ENCODE measurements around the gene PLD1. TPM values are rescaled to one million over a fixed set of nuclear protein-coding genes. Genes with fewer than 3 reads are reported as not detected.

Gene PLD1
- total and polyA plus RNA-seq, 2 of the 8 experiments (the other 6 are each of a cell fraction or from before 2014, with no cell fraction given): 1.2 to 2.6 TPM

- Histone ChIP-seq H3K23me2 (ENCODE audit: low read depth, low read length) (no peaks in the 10 kb centered on the region), H2BK5ac (ENCODE audit: low read depth, low read length) (no peak overlapping the region), H4K20me1 (replicated peaks in 1 of 2; ENCODE audit: control insufficient read depth in 1 of 2, insufficient read depth in 2 of 2, low read length in 2 of 2) (no peaks in the 10 kb centered on the region), H3K9ac (replicated peaks in 1 of 4; ENCODE audit: extremely low read depth in 1 of 4, low read depth in 3 of 4, low read length in 3 of 4) (no peak overlapping the region), H3K4me1 (replicated peaks in 1 of 4; ENCODE audit: control insufficient read depth in 3 of 4, insufficient read depth in 4 of 4, low read length in 3 of 4) (peaks cover 2 to 8% (median 4%) of the 10 kb centered on the region in 4 experiments; a peak in 4 of 7 replicates), H3K14ac (ENCODE audit: insufficient read length) (no peak overlapping the region), H2AFZ (ENCODE audit: low read length) (no peak overlapping the region), H3K9me3 (ENCODE audit: insufficient read depth in 2 of 2, low read depth in 1 of 2, low read length in 1 of 2) (no peaks in the 10 kb centered on the region), H3K4ac (replicated peaks; ENCODE audit: insufficient read length, low read depth, low read length) (no peak overlapping the region), H3K18ac (ENCODE audit: extremely low read depth, low read length) (no peak overlapping the region), H3K36me3 (ENCODE audit: control insufficient read depth in 2 of 4, insufficient read depth in 4 of 4, low read length in 3 of 4) (no peaks in the 10 kb centered on the region), H4K91ac (replicated peaks; ENCODE audit: insufficient read length, low read length) (no peak overlapping the region), H3K27me3 (replicated peaks in 1 of 4; ENCODE audit: control insufficient read depth in 3 of 4, extremely low read depth in 1 of 4, insufficient read depth in 3 of 4, low read length in 3 of 4) (no peaks in the 10 kb centered on the region), H4K5ac (ENCODE audit: insufficient read length, low read depth, low read length) (no peak overlapping the region), H2BK15ac (ENCODE audit: low read length) (no peak overlapping the region), H3K23ac (ENCODE audit: insufficient read length) (no peak overlapping the region), H3K79me1 (ENCODE audit: low read depth, low read length) (no peaks in the 10 kb centered on the region), H3K56ac (replicated peaks; ENCODE audit: insufficient read length, low read depth, low read length) (no peak overlapping the region), H3K4me3 (ENCODE audit: extremely low read depth in 1 of 4, insufficient read depth in 2 of 4, low read depth in 3 of 4, low read length in 4 of 4) (no peak overlapping the region), H2BK20ac (ENCODE audit: low read length) (no peak overlapping the region), H2BK120ac (replicated peaks; ENCODE audit: low read depth, low read length) (no peak overlapping the region), H3K79me2 (ENCODE audit: control insufficient read depth in 1 of 2, insufficient read depth in 2 of 2, low read length in 2 of 2) (no peaks in the 10 kb centered on the region), H3K27ac (ENCODE audit: low read depth, low read length) (no peak overlapping the region), H4K8ac (ENCODE audit: extremely low read depth, insufficient read depth, low read length) (no peak overlapping the region), H2AK5ac (ENCODE audit: low read depth, low read length) (no peak overlapping the region), H3K4me2 (ENCODE audit: insufficient read depth in 1 of 2, low read depth in 2 of 2, low read length in 2 of 2) (no peak overlapping the region), H2BK12ac (ENCODE audit: low read depth, low read length) (no peak overlapping the region)
- POLR2A ChIA-PET (ENCODE audit: partially characterized antibody): no interaction called here
- CTCF ChIA-PET (ENCODE audit: partially characterized antibody): no interaction called here
- DNase-seq (ENCODE audit: low read depth in 1 of 2, low spot score in 2 of 2) (no peak), FAIRE-seq (no peak)
- 65% methylated on average over 3 of the region's 3 CpGs; no CpG with 5 or more reads in 1 of the 2 experiments for WGBS, 2 experiments (ENCODE audit: extremely low coverage in 1 of 2, insufficient coverage in 1 of 2, insufficient read length in 1 of 2, insufficient replicate concordance in 2 of 2, low coverage in 1 of 2, low lambda C conversion rate in 2 of 2, missing lambda C conversion rate in 1 of 2)
- TF ChIP-seq, protein P1, sequence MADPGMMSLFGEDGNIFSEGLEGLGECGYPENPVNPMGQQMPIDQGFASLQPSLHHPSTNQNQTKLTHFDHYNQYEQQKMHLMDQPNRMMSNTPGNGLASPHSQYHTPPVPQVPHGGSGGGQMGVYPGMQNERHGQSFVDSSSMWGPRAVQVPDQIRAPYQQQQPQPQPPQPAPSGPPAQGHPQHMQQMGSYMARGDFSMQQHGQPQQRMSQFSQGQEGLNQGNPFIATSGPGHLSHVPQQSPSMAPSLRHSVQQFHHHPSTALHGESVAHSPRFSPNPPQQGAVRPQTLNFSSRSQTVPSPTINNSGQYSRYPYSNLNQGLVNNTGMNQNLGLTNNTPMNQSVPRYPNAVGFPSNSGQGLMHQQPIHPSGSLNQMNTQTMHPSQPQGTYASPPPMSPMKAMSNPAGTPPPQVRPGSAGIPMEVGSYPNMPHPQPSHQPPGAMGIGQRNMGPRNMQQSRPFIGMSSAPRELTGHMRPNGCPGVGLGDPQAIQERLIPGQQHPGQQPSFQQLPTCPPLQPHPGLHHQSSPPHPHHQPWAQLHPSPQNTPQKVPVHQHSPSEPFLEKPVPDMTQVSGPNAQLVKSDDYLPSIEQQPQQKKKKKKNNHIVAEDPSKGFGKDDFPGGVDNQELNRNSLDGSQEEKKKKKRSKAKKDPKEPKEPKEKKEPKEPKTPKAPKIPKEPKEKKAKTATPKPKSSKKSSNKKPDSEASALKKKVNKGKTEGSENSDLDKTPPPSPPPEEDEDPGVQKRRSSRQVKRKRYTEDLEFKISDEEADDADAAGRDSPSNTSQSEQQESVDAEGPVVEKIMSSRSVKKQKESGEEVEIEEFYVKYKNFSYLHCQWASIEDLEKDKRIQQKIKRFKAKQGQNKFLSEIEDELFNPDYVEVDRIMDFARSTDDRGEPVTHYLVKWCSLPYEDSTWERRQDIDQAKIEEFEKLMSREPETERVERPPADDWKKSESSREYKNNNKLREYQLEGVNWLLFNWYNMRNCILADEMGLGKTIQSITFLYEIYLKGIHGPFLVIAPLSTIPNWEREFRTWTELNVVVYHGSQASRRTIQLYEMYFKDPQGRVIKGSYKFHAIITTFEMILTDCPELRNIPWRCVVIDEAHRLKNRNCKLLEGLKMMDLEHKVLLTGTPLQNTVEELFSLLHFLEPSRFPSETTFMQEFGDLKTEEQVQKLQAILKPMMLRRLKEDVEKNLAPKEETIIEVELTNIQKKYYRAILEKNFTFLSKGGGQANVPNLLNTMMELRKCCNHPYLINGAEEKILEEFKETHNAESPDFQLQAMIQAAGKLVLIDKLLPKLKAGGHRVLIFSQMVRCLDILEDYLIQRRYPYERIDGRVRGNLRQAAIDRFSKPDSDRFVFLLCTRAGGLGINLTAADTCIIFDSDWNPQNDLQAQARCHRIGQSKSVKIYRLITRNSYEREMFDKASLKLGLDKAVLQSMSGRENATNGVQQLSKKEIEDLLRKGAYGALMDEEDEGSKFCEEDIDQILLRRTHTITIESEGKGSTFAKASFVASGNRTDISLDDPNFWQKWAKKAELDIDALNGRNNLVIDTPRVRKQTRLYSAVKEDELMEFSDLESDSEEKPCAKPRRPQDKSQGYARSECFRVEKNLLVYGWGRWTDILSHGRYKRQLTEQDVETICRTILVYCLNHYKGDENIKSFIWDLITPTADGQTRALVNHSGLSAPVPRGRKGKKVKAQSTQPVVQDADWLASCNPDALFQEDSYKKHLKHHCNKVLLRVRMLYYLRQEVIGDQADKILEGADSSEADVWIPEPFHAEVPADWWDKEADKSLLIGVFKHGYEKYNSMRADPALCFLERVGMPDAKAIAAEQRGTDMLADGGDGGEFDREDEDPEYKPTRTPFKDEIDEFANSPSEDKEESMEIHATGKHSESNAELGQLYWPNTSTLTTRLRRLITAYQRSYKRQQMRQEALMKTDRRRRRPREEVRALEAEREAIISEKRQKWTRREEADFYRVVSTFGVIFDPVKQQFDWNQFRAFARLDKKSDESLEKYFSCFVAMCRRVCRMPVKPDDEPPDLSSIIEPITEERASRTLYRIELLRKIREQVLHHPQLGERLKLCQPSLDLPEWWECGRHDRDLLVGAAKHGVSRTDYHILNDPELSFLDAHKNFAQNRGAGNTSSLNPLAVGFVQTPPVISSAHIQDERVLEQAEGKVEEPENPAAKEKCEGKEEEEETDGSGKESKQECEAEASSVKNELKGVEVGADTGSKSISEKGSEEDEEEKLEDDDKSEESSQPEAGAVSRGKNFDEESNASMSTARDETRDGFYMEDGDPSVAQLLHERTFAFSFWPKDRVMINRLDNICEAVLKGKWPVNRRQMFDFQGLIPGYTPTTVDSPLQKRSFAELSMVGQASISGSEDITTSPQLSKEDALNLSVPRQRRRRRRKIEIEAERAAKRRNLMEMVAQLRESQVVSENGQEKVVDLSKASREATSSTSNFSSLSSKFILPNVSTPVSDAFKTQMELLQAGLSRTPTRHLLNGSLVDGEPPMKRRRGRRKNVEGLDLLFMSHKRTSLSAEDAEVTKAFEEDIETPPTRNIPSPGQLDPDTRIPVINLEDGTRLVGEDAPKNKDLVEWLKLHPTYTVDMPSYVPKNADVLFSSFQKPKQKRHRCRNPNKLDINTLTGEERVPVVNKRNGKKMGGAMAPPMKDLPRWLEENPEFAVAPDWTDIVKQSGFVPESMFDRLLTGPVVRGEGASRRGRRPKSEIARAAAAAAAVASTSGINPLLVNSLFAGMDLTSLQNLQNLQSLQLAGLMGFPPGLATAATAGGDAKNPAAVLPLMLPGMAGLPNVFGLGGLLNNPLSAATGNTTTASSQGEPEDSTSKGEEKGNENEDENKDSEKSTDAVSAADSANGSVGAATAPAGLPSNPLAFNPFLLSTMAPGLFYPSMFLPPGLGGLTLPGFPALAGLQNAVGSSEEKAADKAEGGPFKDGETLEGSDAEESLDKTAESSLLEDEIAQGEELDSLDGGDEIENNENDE (IDR thresholded peaks at IDR 0.05; ENCODE audit: insufficient replicate concordance, low read length): no peak
These were observed 10.8 kb upstream of the PLD1 start for GRCh38 chr3:171821044-171821443.

All from H1 (cell line).